ENCODE measurements around the gene HK1.

DNA sequence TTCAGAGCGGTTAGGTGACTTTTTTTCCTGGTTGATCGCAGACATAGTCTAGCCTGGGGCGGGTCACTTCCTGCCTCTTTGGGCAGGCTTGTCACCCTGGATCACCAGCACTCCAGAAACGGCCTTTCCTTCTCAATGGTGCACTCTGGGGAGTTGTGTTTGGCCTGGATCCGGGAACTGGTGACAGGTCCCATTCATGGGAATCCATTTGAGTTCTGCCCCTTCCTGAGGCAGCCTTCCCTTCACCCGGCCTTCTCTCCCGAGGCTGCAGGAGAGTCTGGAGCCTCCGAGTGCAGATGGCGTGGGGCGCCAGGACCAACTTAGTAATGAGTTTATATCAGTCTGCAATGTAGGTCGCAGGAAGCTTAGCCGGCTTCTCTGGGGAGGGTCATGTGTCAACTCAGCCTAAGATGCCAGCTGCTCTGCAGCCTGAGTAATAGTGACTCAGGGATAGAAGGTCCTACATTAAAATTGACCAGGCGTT is 84.2 kb downstream of the HK1 start:
- TF ChIP-seq, protein P1, sequence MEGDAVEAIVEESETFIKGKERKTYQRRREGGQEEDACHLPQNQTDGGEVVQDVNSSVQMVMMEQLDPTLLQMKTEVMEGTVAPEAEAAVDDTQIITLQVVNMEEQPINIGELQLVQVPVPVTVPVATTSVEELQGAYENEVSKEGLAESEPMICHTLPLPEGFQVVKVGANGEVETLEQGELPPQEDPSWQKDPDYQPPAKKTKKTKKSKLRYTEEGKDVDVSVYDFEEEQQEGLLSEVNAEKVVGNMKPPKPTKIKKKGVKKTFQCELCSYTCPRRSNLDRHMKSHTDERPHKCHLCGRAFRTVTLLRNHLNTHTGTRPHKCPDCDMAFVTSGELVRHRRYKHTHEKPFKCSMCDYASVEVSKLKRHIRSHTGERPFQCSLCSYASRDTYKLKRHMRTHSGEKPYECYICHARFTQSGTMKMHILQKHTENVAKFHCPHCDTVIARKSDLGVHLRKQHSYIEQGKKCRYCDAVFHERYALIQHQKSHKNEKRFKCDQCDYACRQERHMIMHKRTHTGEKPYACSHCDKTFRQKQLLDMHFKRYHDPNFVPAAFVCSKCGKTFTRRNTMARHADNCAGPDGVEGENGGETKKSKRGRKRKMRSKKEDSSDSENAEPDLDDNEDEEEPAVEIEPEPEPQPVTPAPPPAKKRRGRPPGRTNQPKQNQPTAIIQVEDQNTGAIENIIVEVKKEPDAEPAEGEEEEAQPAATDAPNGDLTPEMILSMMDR (IDR thresholded peaks at IDR 0.05) = no peak
- TF ChIP-seq POLR2A (IDR thresholded peaks at IDR 0.05) = no peak

Data from uterus (tissue), 2 donors.